ENCODE data around the gene ENTREP3.
"Not testable (repeated sequence)": the region's sequence is repeated elsewhere in the genome, so short reads cannot be mapped to it uniquely, and the experiment has no call there.

ENTREP3 gene

GRCh38 chr1:155255243-155256007 is at the start of gene ENTREP3:
Gene ENTREP3 (minus strand): TSS chr1:155255483. CDS start chr1:155254877, 606 bp downstream.
- peak; percentile 95 for DNase-seq (ENCODE audit: low read depth, low spot score)

- no peak for DNase-seq (ENCODE audit: low read depth, low spot score)
These were observed 49.3 kb upstream of the ENTREP3 start for GRCh38 chr1:155304558-155305063.

- DNase-seq (ENCODE audit: low read depth, low spot score) = no peak
These were observed 46.1 kb upstream of the ENTREP3 start, which contains the start of gene PKLR for GRCh38 chr1:155301342-155301841. Gene PKLR (minus strand): TSS chr1:155301438. CDS start chr1:155301395, 43 bp downstream.

- DNase-seq (ENCODE audit: low read depth, low spot score) = no peak
These were observed 45.5 kb upstream of the ENTREP3 start for GRCh38 chr1:155300553-155301329.

GRCh38 chr1:155300024-155300423 is 44.7 kb upstream of the ENTREP3 start:
- no peak for DNase-seq (ENCODE audit: low read depth, low spot score)

- no peak for DNase-seq (ENCODE audit: low read depth, low spot score)
These were observed 42.1 kb upstream of the ENTREP3 start for GRCh38 chr1:155297384-155297783.

GRCh38 chr1:155296661-155297060 is 41.4 kb upstream of the ENTREP3 start:
- DNase-seq (ENCODE audit: low read depth, low spot score) = no peak

GRCh38 chr1:155295942-155296267 is 40.6 kb upstream of the ENTREP3 start:
- no peak for DNase-seq (ENCODE audit: low read depth, low spot score)

GRCh38 chr1:155295183-155295941 is 40.1 kb upstream of the ENTREP3 start:
- DNase-seq (ENCODE audit: low read depth, low spot score) = no peak

GRCh38 chr1:155294520-155295182 is 39.4 kb upstream of the ENTREP3 start:
- DNase-seq (ENCODE audit: low read depth, low spot score) = no peak

GRCh38 chr1:155293086-155293749 is 37.9 kb upstream of the ENTREP3 start:
- no peak for DNase-seq (ENCODE audit: low read depth, low spot score)

GRCh38 chr1:155291006-155291405 is 35.7 kb upstream of the ENTREP3 start:
- not testable (repeated sequence) for DNase-seq (ENCODE audit: low read depth, low spot score)

GRCh38 chr1:155287987-155288543 is 32.8 kb upstream of the ENTREP3 start:
- DNase-seq (ENCODE audit: low read depth, low spot score) = no peak

- no peak for DNase-seq (ENCODE audit: low read depth, low spot score)
These were observed 31.3 kb upstream of the ENTREP3 start for GRCh38 chr1:155286544-155286943.

- DNase-seq (ENCODE audit: low read depth, low spot score) = no peak
These were observed 30.4 kb upstream of the ENTREP3 start for GRCh38 chr1:155285631-155286044.

GRCh38 chr1:155285063-155285462 is 29.8 kb upstream of the ENTREP3 start:
- DNase-seq (ENCODE audit: low read depth, low spot score) = no peak

- no peak for DNase-seq (ENCODE audit: low read depth, low spot score)
These were observed 29.2 kb upstream of the ENTREP3 start for GRCh38 chr1:155284476-155284875.

GRCh38 chr1:155282488-155283091 is 27.3 kb upstream of the ENTREP3 start:
- DNase-seq (ENCODE audit: low read depth, low spot score) = no peak

GRCh38 chr1:155279268-155279667 is 24.0 kb upstream of the ENTREP3 start:
- no peak for DNase-seq (ENCODE audit: low read depth, low spot score)

- DNase-seq (ENCODE audit: low read depth, low spot score) = no peak
These were observed 23.4 kb upstream of the ENTREP3 start for GRCh38 chr1:155278689-155279160.

All from astrocyte of the hippocampus (primary cell).